Skeletal muscle tissue (tissue), 4 donors: ENCODE measurements around the gene OGT. TPM values are rescaled to one million over a fixed set of nuclear protein-coding genes. Genes with fewer than 3 reads are reported as not detected.

Experiments used
- H3K27ac ChIP-seq: one replicate; pipeline ENCODE4 v1.7.0; 2013; ENCODE audit warnings: mild to moderate bottlenecking, low read depth, low read length, inconsistent platforms
- H3K27me3 ChIP-seq, 3 donors: one replicate each; pipeline ENCODE4 v1.7.0; 2013; ENCODE audit warnings: low read length in 3 of 3; ENCODE audit not compliant: control insufficient read depth in 3 of 3, insufficient read depth in 3 of 3
- H3K36me3 ChIP-seq, 3 donors: one replicate each; pipeline ENCODE4 v1.7.0; 2013; ENCODE audit warnings: low read length in 3 of 3; ENCODE audit not compliant: control insufficient read depth in 3 of 3, insufficient read depth in 3 of 3
- H3K4me1 ChIP-seq, 3 donors: one replicate each; pipeline ENCODE4 v1.7.0; 2013; ENCODE audit warnings: low read length in 3 of 3, mild to moderate bottlenecking in 3 of 3; ENCODE audit not compliant: control insufficient read depth in 3 of 3, insufficient read depth in 3 of 3
- H3K4me3 ChIP-seq, 3 donors: one replicate each; pipeline ENCODE4 v1.7.0; 2013; ENCODE audit warnings: low read length in 3 of 3
- H3K9ac ChIP-seq, 3 donors: one replicate each; pipeline ENCODE4 v1.7.0; 2013; ENCODE audit warnings: low read length in 3 of 3, mild to moderate bottlenecking in 3 of 3, moderate library complexity in 2 of 3, low read depth in 1 of 3
- H3K9me3 ChIP-seq, 3 donors: one replicate each; pipeline ENCODE4 v1.7.0; 2013; ENCODE audit warnings: low read length in 3 of 3; ENCODE audit not compliant: control insufficient read depth in 3 of 3
- total RNA-seq: library from RNA; depleted of rRNA; stranded (reverse); fragments of >200 nt; gene quantifications from one replicate; pipeline ENCODE4 v1.2.3, GENCODE V29; 2014
- donor health status: Osteomylitis.

Gene OGT
- total RNA-seq, 1 donor from 2014 or later = 123 TPM

GRCh38 chrX:71617742-71618141, 84.8 kb downstream of the OGT start:
- H3K4me3 ChIP-seq = no peak overlapping the region
- no peak overlapping the region for H3K27ac ChIP-seq

GRCh38 chrX:71618303-71618721, 85.4 kb downstream of the OGT start, which contains the start of gene CXCR3:
Gene CXCR3, minus strand, starts transcription at chrX:71618511. Its CDS starts 62 bp downstream, at chrX:71618449.
- Histone ChIP-seq H3K9ac (no peak within 1 kb of the TSS), H3K27ac (no peak within 1 kb of the TSS), H3K9me3 (no peaks in the 10 kb centered on the region), H3K36me3 (peaks cover 0 to 9% (median 5%) of the 10 kb centered on the region in 3 donors), H3K27me3 (no peaks in the 10 kb centered on the region), H3K4me1 (peaks cover 9 to 29% (median 12%) of the 10 kb centered on the region in 3 donors), H3K4me3 (no peak within 1 kb of the TSS)

More at GRCh38 chrX:71617742-71618141, 84.8 kb downstream of the OGT start:
- H3K9ac ChIP-seq = no peak overlapping the region
- no peaks in the 10 kb centered on the region for H3K27me3 ChIP-seq
- peaks cover 5 to 23% (median 6%) of the 10 kb centered on the region in 3 donors for H3K4me1 ChIP-seq
- H3K9me3 ChIP-seq = no peaks in the 10 kb centered on the region
- H3K36me3 ChIP-seq = peaks cover 1 to 14% (median 8%) of the 10 kb centered on the region in 3 donors

- no peaks in the 10 kb centered on the region for H3K27me3 ChIP-seq
- H3K9ac ChIP-seq = no peak overlapping the region
- H3K27ac ChIP-seq = no peak overlapping the region
- H3K4me3 ChIP-seq = no peak overlapping the region
- no peaks in the 10 kb centered on the region for H3K9me3 ChIP-seq
- peaks cover 14 to 34% (median 16%) of the 10 kb centered on the region in 3 donors for H3K4me1 ChIP-seq
- peaks cover 0 to 4% (median under 1%) of the 10 kb centered on the region in 3 donors for H3K36me3 ChIP-seq
Measured at GRCh38 chrX:71618787-71619186, 85.9 kb downstream of the OGT start.

DNA sequence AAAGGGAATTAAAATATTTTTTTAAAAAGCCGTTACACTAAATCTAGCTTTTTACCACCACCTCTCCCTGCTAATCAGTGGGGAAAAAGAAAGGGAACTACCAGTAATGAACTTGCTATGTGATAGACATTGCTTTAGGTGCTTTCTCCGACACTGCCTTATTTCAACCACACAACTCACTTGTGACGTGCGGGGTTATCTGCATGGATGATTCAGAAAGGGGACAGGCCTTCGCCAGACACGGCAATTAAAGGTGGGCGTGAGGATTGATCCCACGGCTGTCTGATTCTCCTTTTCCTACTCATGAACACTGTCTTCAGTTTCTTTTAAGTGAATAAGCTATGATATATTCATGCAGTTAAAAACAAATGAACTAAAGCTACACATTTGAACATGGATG, 86.3 kb downstream of the OGT start:
- Histone ChIP-seq H3K4me3 (no peak overlapping the region), H3K27ac (no peak overlapping the region), H3K27me3 (no peaks in the 10 kb centered on the region)

GRCh38 chrX:71619986-71620385, 87.1 kb downstream of the OGT start:
- peaks cover 15 to 34% (median 17%) of the 10 kb centered on the region in 3 donors for H3K4me1 ChIP-seq
- H3K27ac ChIP-seq = no peak overlapping the region
- H3K9ac ChIP-seq = no peak overlapping the region
- no peaks in the 10 kb centered on the region for H3K27me3 ChIP-seq
- H3K9me3 ChIP-seq = no peaks in the 10 kb centered on the region
- H3K36me3 ChIP-seq = peaks cover 0 to 3% (median 0%) of the 10 kb centered on the region in 3 donors
- H3K4me3 ChIP-seq = no peak overlapping the region

More for the DNA sequence above, 86.3 kb downstream of the OGT start:
- peaks cover 15 to 34% (median 17%) of the 10 kb centered on the region in 3 donors for H3K4me1 ChIP-seq
- H3K9ac ChIP-seq = no peak overlapping the region
- H3K36me3 ChIP-seq = peaks cover 0 to 4% (median 0%) of the 10 kb centered on the region in 3 donors
- H3K9me3 ChIP-seq = no peaks in the 10 kb centered on the region

GRCh38 chrX:71621603-71622002, 88.7 kb downstream of the OGT start:
- Histone ChIP-seq H3K27ac (no peak overlapping the region), H3K9ac (no peak overlapping the region), H3K27me3 (no peaks in the 10 kb centered on the region), H3K4me1 (peaks cover 15 to 34% (median 17%) of the 10 kb centered on the region in 3 donors), H3K9me3 (no peaks in the 10 kb centered on the region), H3K36me3 (no peaks in the 10 kb centered on the region), H3K4me3 (no peak overlapping the region)

GRCh38 chrX:71622032-71622575, 89.2 kb downstream of the OGT start:
- H3K4me3 ChIP-seq = no peak overlapping the region
- no peaks in the 10 kb centered on the region for H3K27me3 ChIP-seq
- H3K36me3 ChIP-seq = no peaks in the 10 kb centered on the region
- H3K27ac ChIP-seq = peak overlapping the region; percentile 71
- H3K9me3 ChIP-seq = no peaks in the 10 kb centered on the region
- peaks cover 15 to 34% (median 17%) of the 10 kb centered on the region in 3 donors for H3K4me1 ChIP-seq
- peak overlapping the region in 2 of 3 donors; percentile 6 to 50 for H3K9ac ChIP-seq

GRCh38 chrX:71622576-71623450, 89.9 kb downstream of the OGT start:
- Histone ChIP-seq H3K27ac (peak overlapping the region; percentile 71), H3K4me1 (peaks cover 15 to 30% (median 17%) of the 10 kb centered on the region in 3 donors), H3K9me3 (no peaks in the 10 kb centered on the region), H3K27me3 (no peaks in the 10 kb centered on the region), H3K36me3 (no peaks in the 10 kb centered on the region), H3K9ac (peak overlapping the region; percentile 6 to 68 (median 43)), H3K4me3 (no peak overlapping the region)

- Histone ChIP-seq H3K9me3 (no peaks in the 10 kb centered on the region), H3K27ac (no peak overlapping the region), H3K4me3 (no peak overlapping the region), H3K9ac (no peak overlapping the region), H3K4me1 (peaks cover 15 to 25% (median 17%) of the 10 kb centered on the region in 3 donors), H3K36me3 (no peaks in the 10 kb centered on the region), H3K27me3 (peaks cover 0 to 3% (median 0%) of the 10 kb centered on the region in 3 donors)
Measured at GRCh38 chrX:71623714-71624113, 90.8 kb downstream of the OGT start.

DNA sequence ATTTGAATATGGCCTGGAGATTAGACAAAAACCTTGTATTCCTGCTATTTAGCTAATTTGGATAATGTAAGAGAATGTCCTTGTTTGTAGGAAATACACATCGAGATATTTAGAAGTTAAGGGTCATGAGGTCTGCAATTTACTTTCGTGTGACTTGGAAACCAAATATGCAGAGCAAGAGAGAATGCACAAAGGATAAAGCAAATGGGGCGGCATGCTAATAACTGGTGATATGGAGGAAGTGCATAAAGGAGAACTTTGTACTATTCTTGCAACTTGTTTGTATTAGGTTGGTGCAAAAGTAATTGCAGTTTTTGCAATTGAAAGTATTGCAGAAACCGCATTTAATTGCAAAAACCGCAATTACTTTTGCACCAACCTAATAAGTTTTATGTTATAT, 92.6 kb downstream of the OGT start:
- no peak overlapping the region for H3K27ac ChIP-seq
- no peaks in the 10 kb centered on the region for H3K9me3 ChIP-seq
- H3K4me3 ChIP-seq = no peak overlapping the region
- peaks cover 15 to 25% (median 17%) of the 10 kb centered on the region in 3 donors for H3K4me1 ChIP-seq
- H3K36me3 ChIP-seq = no peaks in the 10 kb centered on the region
- peaks cover 0 to 3% (median 0%) of the 10 kb centered on the region in 3 donors for H3K27me3 ChIP-seq
- H3K9ac ChIP-seq = no peak overlapping the region
